PC-9 (cell line): ENCODE data around the gene ALG12. TPM values are rescaled to one million over a fixed set of nuclear protein-coding genes. Genes with fewer than 3 reads are reported as not detected.

Experiments
- BruUV-seq: library from RNA; stranded (reverse); fragments of 400-500 nt; replicated peaks from 2 replicates; lab custom pipeline; 2021; lab: Mats Ljungman, UMichigan
- CTCF ChIA-PET: fragments of 300-600 bp; sonication (Branson Sonifier 250); formaldehyde crosslinking; loops from one replicate; lab custom pipeline; 2022; ENCODE audit warnings: antibody characterized with exemption; lab: Charles Lee
- POLR2A ChIA-PET: fragments of 300-600 bp; sonication (Branson Sonifier 250); formaldehyde crosslinking; loops from one replicate; lab custom pipeline; 2022; ENCODE audit warnings: antibody characterized with exemption; ENCODE audit not compliant: unreplicated experiment; lab: Charles Lee
- DNase-seq, 2 experiments: peaks; one replicate each; pipeline versions ENCODE4 v3.0.0 to v3.0.0-alpha.2; 2015 to 2022; ENCODE audit warnings: mixed read lengths in 1 of 2
- H2AFZ ChIP-seq: fragments of 200-600 bp; sonication (generic); 2 replicates; pipeline ENCODE4 v1.8.1; 2017; ENCODE audit warnings: antibody characterized with exemption
- H3F3A ChIP-seq: fragments of 200-600 bp; sonication (generic); 2 replicates; pipeline ENCODE4 v1.8.1; 2017; ENCODE audit warnings: antibody characterized with exemption, mild to moderate bottlenecking, low read depth; ENCODE audit not compliant: insufficient read depth
- H3K27ac ChIP-seq: fragments of 200-600 bp; sonication (generic); 2 replicates; pipeline ENCODE4 v1.6.1; 2016; ENCODE audit warnings: mixed run types
- H3K27me3 ChIP-seq: fragments of 200-600 bp; sonication (generic); 2 replicates; pipeline ENCODE4 v1.6.1; 2016; ENCODE audit warnings: low read depth, mixed run types; ENCODE audit not compliant: insufficient read depth
- H3K36me3 ChIP-seq: fragments of 200-600 bp; sonication (generic); 2 replicates; pipeline ENCODE4 v1.6.1; 2016; ENCODE audit warnings: low read depth, mixed run types
- H3K4me1 ChIP-seq: fragments of 200-600 bp; sonication (generic); replicated peaks from 2 replicates; pipeline ENCODE4 v1.6.1; 2016; ENCODE audit warnings: mixed run types; ENCODE audit not compliant: insufficient read depth
- H3K4me2 ChIP-seq: fragments of 200-600 bp; sonication (generic); 2 replicates; pipeline ENCODE4 v1.6.1; 2017; ENCODE audit warnings: mixed run types
- H3K4me3 ChIP-seq: fragments of 200-600 bp; sonication (generic); 2 replicates; pipeline ENCODE4 v1.6.1; 2016; ENCODE audit warnings: mixed run types
- H3K79me2 ChIP-seq: fragments of 200-600 bp; sonication (generic); 2 replicates; pipeline ENCODE4 v1.6.1; 2017; ENCODE audit warnings: low read depth, mixed run types
- H3K9me2 ChIP-seq: fragments of 200-600 bp; sonication (generic); 2 replicates; pipeline ENCODE4 v1.8.1; 2017; ENCODE audit warnings: mild to moderate bottlenecking; ENCODE audit not compliant: insufficient read depth
- H3K9me3 ChIP-seq: fragments of 200-600 bp; sonication (generic); 2 replicates; pipeline ENCODE4 v1.8.1; 2016; ENCODE audit warnings: low read depth; ENCODE audit not compliant: insufficient read depth
- H4K20me1 ChIP-seq: fragments of 200-600 bp; sonication (generic); 2 replicates; pipeline ENCODE4 v1.8.1; 2017; ENCODE audit not compliant: insufficient read depth
- CTCF ChIP-seq: fragments of 200-600 bp; sonication (generic); conservative IDR thresholded peaks from 2 replicates; pipeline ENCODE4 v1.6.1; 2017; ENCODE audit warnings: mixed run types, antibody characterized with exemption, mild to moderate bottlenecking, moderate library complexity
- EZH2 ChIP-seq: fragments of 200-600 bp; sonication (generic); IDR thresholded peaks from 2 replicates; pipeline ENCODE4 v1.8.0; 2017; ENCODE audit warnings: antibody characterized with exemption, low read depth
- intact Hi-C: fragments of 100-400 bp; cut with micrococcal nuclease; formaldehyde crosslinking; loops from one replicate; pipeline ENCODE4 v1.10.0; 2022; ENCODE audit not compliant: unreplicated experiment
- total RNA-seq: library from RNA; stranded (reverse); gene quantifications from 2 replicates; pipeline ENCODE4 v1.2.3, GENCODE V29; 2021

The ALG12 gene
- total RNA-seq, 1 experiment from 2014 or later, result 16.8 TPM

- TF ChIP-seq CTCF (no peak), EZH2 (no peak)
- no peak overlapping the region for H3K27ac ChIP-seq
- intact Hi-C loops, result no loop called here
- H3K9me3 ChIP-seq, result no peaks in the 10 kb centered on the region
- H3K4me1 ChIP-seq, result no peaks in the 10 kb centered on the region
- H3K27me3 ChIP-seq, result no peaks in the 10 kb centered on the region
- DNase-seq, result no peak
- no peaks in the 10 kb centered on the region for H3K9me2 ChIP-seq
- no peaks in the 10 kb centered on the region for H4K20me1 ChIP-seq
- peaks cover 10% of the 10 kb centered on the region; the same call in 1 of the 2 replicates for H3F3A ChIP-seq
- CTCF ChIA-PET, result no interaction called here
- H3K4me2 ChIP-seq, result no peak overlapping the region
- POLR2A ChIA-PET, result interaction anchor here (0.7 kb wide), 1 partner anchor 10 kb away, joined by 5 read pairs; no protein-coding TSS in a partner anchor
- H3K4me3 ChIP-seq, result no peak overlapping the region
- H2AFZ ChIP-seq, result no peak overlapping the region
- no peaks in the 10 kb centered on the region for H3K36me3 ChIP-seq
- H3K79me2 ChIP-seq, result no peaks in the 10 kb centered on the region
- no TSS peak for BruUV-seq
Observed at GRCh38 chr22:49942565-49943404, 24.5 kb upstream of the ALG12 start.

DNA sequence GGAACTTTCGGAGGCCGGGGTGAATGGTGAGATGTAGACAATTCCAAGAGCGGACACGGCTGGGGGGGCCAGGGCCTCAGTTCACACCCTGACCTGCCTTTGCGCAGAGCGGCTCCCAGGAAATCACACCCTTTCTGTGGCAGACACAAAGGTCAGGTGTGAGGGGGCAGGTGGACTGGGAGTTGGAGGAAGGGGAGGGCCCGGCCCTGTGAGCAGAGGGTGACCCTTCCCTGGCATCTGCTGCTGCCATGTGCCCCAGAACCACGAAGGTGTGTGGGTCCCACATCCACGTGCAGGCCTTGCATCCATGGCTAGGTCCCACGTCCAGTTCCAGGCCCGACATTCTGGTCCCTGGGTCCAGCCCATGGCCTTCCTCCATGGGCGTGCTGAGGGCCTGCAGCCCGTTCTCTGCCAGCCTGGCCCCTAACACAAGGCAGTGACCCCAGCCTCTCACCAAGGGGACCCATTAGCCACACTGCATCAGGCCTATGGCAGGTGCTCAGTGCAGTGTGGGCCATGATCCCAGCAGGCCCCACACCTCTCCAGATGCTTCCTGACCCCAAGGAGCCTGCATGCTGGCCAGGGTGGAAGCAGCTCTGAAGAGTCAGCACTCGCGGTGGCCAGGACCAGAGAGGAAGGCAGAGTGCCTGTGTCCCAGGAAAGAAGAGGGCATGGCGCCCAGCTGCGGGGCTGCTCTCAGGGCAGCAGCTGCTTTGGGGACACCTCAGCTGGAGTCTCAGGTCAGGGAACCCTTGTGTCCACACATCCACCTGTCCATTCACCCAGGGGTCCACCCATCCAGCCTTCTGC, 23.5 kb upstream of the ALG12 start:
- no peaks in the 10 kb centered on the region for H3K9me2 ChIP-seq
- H3K4me2 ChIP-seq, result no peak overlapping the region
- DNase-seq, result no peak
- no peaks in the 10 kb centered on the region for H3K27me3 ChIP-seq
- POLR2A ChIA-PET, result no interaction called here
- intact Hi-C loops, result no loop called here
- no peaks in the 10 kb centered on the region for H3K36me3 ChIP-seq
- H3F3A ChIP-seq, result peaks cover 13% of the 10 kb centered on the region; the same call in 1 of the 2 replicates
- H3K4me1 ChIP-seq, result peaks cover 1% of the 10 kb centered on the region
- H2AFZ ChIP-seq, result no peak overlapping the region
- H3K79me2 ChIP-seq, result no peaks in the 10 kb centered on the region
- BruUV-seq, result no TSS peak
- no peaks in the 10 kb centered on the region for H3K9me3 ChIP-seq
- TF ChIP-seq EZH2, result no peak
- TF ChIP-seq CTCF, result no peak
- H3K27ac ChIP-seq, result no peak overlapping the region
- H3K4me3 ChIP-seq, result no peak overlapping the region
- H4K20me1 ChIP-seq, result no peaks in the 10 kb centered on the region
- CTCF ChIA-PET, result no interaction called here

DNA sequence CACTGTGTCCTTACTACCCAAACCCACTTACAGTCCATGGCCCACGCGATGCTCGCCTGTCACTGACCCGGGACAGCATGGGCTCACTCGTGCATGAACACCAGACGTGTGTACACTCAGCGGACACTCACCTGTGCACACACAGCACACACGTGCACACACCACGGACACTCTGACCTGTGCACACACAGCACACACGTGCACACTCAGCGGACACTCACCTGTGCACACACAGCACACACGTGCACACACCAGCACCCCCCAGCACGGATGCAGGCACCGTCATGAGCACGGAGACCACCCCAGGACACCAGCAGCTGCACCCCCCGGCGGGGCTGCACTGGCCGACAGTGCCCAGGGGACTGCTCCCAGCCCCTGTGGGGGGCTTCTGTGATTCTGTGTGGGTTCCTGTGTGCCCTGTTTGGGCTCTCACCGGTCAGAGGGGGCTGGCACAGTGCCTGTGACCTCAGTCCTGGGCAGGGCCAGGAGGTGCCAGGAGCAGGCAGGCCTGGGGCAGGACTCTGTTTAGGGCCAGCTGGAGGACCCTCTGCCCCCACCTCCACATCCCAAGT, 20.4 kb upstream of the ALG12 start:
- H3K27me3 ChIP-seq, result no peaks in the 10 kb centered on the region
- H3K79me2 ChIP-seq, result no peaks in the 10 kb centered on the region
- no peaks in the 10 kb centered on the region for H3K9me2 ChIP-seq
- H3K4me3 ChIP-seq, result no peak overlapping the region
- no TSS peak for BruUV-seq
- peaks cover 9% of the 10 kb centered on the region; the same call in 1 of the 2 replicates for H3F3A ChIP-seq
- H3K36me3 ChIP-seq, result no peaks in the 10 kb centered on the region
- no peak overlapping the region for H3K4me2 ChIP-seq
- H2AFZ ChIP-seq, result no peak overlapping the region
- no peaks in the 10 kb centered on the region for H4K20me1 ChIP-seq
- DNase-seq, result no peak
- TF ChIP-seq CTCF (no peak), EZH2 (no peak)
- ChIA-PET POLR2A (no interaction called here), CTCF (no interaction called here)
- H3K27ac ChIP-seq, result no peak overlapping the region
- H3K4me1 ChIP-seq, result peaks cover 20% of the 10 kb centered on the region
- intact Hi-C loops, result no loop called here
- no peaks in the 10 kb centered on the region for H3K9me3 ChIP-seq
